Mucosa of rectum (tissue), 2 donors: ENCODE measurements around the gene FLVCR2.
A peak's percentile ranks its signal among the peaks of the same experiment; 100 is the strongest.

Experiments
- H3K27ac ChIP-seq, 2 donors: one replicate each; pipeline ENCODE4 v1.7.0; 2013; ENCODE audit warnings: inconsistent platforms in 2 of 2, low read depth in 2 of 2, low read length in 2 of 2
- H3K27me3 ChIP-seq, 2 donors: one replicate each; pipeline ENCODE4 v1.7.0; 2013; ENCODE audit warnings: low read length in 2 of 2; ENCODE audit not compliant: control insufficient read depth in 2 of 2, insufficient read depth in 2 of 2
- H3K36me3 ChIP-seq, 2 donors: one replicate each; pipeline ENCODE4 v1.7.0; 2013; ENCODE audit warnings: low read length in 2 of 2; ENCODE audit not compliant: control insufficient read depth in 2 of 2, insufficient read depth in 2 of 2
- H3K4me1 ChIP-seq, 2 donors: one replicate each; pipeline ENCODE4 v1.7.0; 2013; ENCODE audit warnings: low read length in 2 of 2, mild to moderate bottlenecking in 1 of 2; ENCODE audit not compliant: control insufficient read depth in 2 of 2, insufficient read depth in 2 of 2
- H3K4me3 ChIP-seq, 2 donors: one replicate each; pipeline ENCODE4 v1.7.0; 2013; ENCODE audit warnings: low read length in 2 of 2
- H3K9ac ChIP-seq, 2 donors: one replicate each; pipeline ENCODE4 v1.7.0; 2013; ENCODE audit warnings: low read length in 2 of 2, low read depth in 1 of 2, mild to moderate bottlenecking in 1 of 2
- H3K9me3 ChIP-seq, 2 donors: one replicate each; pipeline ENCODE4 v1.7.0; 2013; ENCODE audit warnings: low read length in 2 of 2; ENCODE audit not compliant: control insufficient read depth in 2 of 2
- donor health status: healthy.
- donor health status: Normal muscosa, but diverticular disease.

Gene FLVCR2

DNA sequence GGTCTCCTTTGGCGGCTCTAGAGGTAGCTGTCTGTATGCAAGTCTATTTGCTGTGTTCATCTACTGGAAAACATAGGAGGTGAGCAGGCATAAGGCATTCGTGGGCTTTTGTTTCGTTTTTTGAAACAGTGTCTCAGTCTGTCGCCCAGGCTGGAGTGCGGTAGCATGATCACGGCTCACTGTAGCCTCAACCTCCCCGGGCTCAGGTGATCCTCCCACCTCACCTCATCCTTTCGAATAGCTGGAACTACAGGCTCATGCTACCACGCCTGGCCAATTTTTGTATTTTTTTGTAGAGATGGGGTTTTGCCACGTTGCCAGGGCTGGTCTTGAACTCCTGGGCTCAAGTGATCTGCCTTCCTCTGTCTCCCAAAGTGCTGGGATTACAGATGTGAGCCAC, 27.5 kb downstream of the FLVCR2 start:
- H3K4me3 ChIP-seq: no peak overlapping the region
- no peak overlapping the region for H3K27ac ChIP-seq
- peaks cover 0 to 4% of the 10 kb centered on the region in 2 donors for H3K4me1 ChIP-seq

DNA sequence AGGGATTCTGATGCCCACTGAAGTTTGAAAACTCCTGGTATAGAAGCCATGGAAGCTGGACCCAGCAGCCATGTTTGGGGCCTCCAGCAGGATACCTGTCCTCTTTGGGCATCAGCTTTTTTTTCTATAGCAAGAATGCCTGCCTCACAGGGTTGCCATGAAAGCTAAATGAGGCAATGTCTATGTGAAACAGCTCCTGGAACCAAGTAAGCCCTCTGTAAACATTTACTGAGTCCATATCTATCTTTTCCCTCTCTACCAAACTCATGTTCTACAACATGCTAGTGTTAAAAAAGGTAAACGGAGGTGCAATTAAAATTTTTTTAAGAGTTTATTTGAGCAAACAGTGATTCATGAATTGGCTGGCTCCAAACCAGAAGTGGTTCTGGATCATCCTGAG, 28.6 kb downstream of the FLVCR2 start:
- no peak overlapping the region for H3K4me3 ChIP-seq
- H3K9ac ChIP-seq: no peak overlapping the region
- no peaks in the 10 kb centered on the region for H3K27me3 ChIP-seq
- no peak overlapping the region for H3K27ac ChIP-seq
- H3K4me1 ChIP-seq: peaks cover 0 to 4% of the 10 kb centered on the region in 2 donors
- no peaks in the 10 kb centered on the region for H3K9me3 ChIP-seq
- H3K36me3 ChIP-seq: no peaks in the 10 kb centered on the region

More for the DNA sequence above, 27.5 kb downstream of the FLVCR2 start:
- no peaks in the 10 kb centered on the region for H3K27me3 ChIP-seq
- no peak overlapping the region for H3K9ac ChIP-seq
- H3K9me3 ChIP-seq: no peaks in the 10 kb centered on the region
- H3K36me3 ChIP-seq: no peaks in the 10 kb centered on the region

DNA sequence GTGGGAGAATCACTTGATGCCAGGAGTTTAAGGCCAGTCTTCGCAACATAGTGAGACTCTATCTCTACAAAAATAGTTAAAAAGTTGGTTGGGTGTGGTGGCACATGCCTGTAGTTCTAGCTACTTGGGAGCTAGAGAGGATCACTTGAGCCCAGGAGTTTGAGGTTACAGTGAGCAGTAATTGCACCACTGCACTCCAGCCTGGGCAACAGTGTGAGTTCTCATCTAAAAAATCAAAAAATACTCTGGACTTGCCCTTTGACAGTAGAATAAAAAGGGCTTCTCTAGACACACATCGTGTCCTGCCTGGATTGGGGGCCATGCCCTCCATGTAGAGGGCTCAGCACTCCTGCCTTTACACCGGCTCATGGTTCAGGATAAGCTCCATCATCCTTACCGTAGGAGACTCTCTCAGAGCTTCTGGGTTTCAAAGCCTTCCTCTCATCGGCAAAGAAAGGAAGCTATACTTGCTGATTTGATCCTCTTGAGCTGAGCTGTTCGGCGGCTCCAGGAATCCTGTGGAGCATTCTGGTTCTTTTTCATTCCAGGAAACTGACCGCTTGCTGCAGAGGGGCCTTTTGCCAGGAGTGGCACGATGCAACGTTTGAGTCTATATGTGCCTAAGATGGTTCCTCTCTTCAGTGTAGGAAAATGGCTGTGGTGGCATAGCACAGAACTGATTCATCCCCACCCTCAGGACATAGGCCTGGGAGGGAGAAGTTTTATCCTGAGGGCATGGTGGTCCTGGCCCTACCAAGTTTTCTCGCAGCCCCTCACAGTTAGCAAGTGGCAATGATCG, 29.6 kb downstream of the FLVCR2 start:
- Histone ChIP-seq H3K9ac (no peak overlapping the region), H3K36me3 (no peaks in the 10 kb centered on the region), H3K9me3 (no peaks in the 10 kb centered on the region), H3K27me3 (no peaks in the 10 kb centered on the region), H3K4me1 (no peaks in the 10 kb centered on the region), H3K27ac (no peak overlapping the region), H3K4me3 (no peak overlapping the region)

DNA sequence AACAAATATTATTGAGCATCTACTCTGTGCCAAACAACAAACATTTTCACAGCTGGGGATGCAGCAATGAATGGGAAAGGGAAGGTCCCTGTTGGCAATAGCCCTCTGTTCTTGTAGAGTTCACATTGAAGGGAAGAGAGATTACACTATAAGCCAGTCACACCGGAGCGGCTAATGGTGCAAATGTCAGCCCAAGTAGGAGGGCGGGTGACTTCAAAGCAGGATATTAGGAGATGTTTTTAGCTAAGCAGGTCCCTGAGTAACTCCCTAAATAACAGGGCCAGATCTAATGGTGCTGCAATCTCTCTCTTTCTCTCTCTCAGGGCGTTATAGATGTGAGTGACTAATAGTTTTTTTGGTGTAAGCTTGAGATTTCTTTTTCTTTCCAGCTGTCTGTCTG, 30.7 kb downstream of the FLVCR2 start:
- no peaks in the 10 kb centered on the region for H3K4me1 ChIP-seq
- no peak overlapping the region for H3K4me3 ChIP-seq
- H3K9ac ChIP-seq: no peak overlapping the region
- H3K27me3 ChIP-seq: no peaks in the 10 kb centered on the region
- no peaks in the 10 kb centered on the region for H3K9me3 ChIP-seq
- no peak overlapping the region for H3K27ac ChIP-seq
- no peaks in the 10 kb centered on the region for H3K36me3 ChIP-seq

DNA sequence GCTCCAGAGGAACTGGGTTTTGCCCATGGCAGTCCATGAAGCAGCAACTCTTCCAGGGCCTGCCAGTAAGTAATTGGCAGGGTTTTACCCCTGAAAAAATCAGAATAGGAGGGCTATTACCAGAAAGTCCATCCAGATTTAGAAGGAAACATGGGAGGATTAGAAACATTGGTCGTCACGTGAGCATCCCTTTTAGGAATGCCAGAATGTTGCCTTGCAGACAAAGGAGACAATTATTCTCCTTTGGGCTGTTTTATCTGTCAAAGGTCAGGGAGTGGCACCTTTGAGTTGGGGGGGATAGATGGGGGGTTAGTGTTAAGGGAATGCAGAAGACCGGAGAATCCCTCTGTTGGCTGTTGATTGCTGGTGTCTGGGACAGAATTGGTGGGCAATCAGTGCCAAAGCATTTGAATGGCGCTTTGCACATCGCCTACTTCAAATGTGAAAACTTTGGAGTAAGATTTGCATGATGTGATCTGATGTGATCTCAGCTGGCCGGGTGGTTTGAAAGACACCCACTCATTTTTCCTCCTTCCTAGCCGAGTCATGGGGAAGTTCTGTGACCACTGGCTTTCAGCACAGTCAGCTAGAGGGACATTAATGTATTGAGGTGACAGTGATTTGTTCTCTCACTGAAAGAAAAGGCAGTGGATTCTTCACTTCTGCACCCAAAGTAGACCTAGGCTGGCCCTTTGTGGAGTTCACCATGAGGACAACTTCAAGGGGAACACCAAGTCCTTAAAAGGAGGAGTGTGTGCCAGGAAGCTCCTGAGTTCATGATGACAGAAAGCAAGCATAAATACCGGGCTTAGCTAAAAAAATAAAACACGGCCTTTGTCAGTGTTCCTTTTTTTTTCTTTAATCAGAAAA, 31.4 kb downstream of the FLVCR2 start:
- Histone ChIP-seq H3K9me3 (no peaks in the 10 kb centered on the region), H3K36me3 (no peaks in the 10 kb centered on the region), H3K4me1 (no peaks in the 10 kb centered on the region), H3K4me3 (no peak overlapping the region), H3K27me3 (no peaks in the 10 kb centered on the region), H3K9ac (no peak overlapping the region), H3K27ac (peak overlapping the region in 1 of 2 donors; percentile 31)

DNA sequence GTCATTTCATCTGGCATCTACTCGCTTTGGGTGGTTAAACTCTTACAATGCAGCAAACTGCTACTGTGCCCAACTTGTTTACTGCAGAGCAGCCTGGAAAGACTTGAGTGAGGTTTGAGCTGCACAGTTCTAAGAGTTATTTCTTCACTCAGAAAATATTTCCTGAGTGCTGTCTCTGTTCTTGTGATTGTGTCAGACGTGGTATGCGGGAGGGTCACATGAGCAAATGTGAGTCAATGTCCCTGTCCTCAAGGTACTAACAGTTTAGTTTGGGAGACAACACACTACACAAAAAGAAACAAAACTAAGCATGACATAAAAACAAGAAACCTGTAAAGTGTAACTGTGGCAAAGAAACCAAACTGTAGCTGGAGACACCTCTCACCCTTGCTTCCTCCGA, 32.4 kb downstream of the FLVCR2 start:
- Histone ChIP-seq H3K4me3 (no peak overlapping the region), H3K36me3 (no peaks in the 10 kb centered on the region), H3K9ac (no peak overlapping the region), H3K9me3 (no peaks in the 10 kb centered on the region), H3K27ac (peak overlapping the region in 1 of 2 donors; percentile 31), H3K27me3 (no peaks in the 10 kb centered on the region), H3K4me1 (no peaks in the 10 kb centered on the region)

DNA sequence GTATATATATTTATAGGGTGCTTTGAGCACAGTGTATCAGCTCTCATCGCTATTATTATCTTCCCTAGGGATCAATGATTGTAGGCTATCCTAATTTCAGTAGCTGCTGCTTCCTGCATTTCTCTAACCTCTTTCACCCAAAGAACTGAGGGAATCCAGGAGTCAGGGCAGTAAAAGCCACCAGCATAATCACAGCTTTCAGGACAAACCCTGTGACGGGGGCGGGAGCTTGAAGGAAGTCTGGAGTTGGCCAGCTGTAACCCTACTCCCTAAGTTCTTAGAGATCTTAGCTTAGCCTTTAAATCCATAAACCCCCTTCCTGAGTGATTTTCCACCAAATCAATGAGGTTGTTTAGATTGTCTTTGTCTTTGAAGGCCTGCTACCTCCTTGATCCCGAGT, 33.7 kb downstream of the FLVCR2 start:
- no peaks in the 10 kb centered on the region for H3K4me1 ChIP-seq
- no peaks in the 10 kb centered on the region for H3K36me3 ChIP-seq
- no peaks in the 10 kb centered on the region for H3K9me3 ChIP-seq
- H3K27ac ChIP-seq: no peak overlapping the region
- H3K27me3 ChIP-seq: no peaks in the 10 kb centered on the region
- no peak overlapping the region for H3K9ac ChIP-seq
- no peak overlapping the region for H3K4me3 ChIP-seq

DNA sequence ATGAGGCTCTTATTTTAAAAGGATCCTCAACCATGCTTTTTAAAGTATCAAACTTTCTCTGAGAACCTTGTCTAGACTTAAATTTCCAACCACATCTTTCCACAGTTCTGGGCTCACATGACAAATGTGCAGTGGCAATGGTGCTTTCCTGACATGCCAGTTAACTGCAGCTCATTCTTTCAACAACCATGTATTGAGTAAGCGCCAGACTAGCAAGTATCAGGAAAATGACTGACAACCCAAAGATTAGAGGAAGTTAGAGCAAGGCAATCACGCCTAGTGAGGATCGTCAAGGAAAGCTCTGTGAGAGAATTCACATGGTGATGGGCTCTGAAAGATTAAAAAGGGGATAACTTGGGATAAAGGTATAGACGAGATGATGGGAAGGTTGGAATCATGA, 35.8 kb downstream of the FLVCR2 start:
- Histone ChIP-seq H3K27me3 (no peaks in the 10 kb centered on the region), H3K4me1 (no peaks in the 10 kb centered on the region), H3K27ac (no peak overlapping the region)

DNA sequence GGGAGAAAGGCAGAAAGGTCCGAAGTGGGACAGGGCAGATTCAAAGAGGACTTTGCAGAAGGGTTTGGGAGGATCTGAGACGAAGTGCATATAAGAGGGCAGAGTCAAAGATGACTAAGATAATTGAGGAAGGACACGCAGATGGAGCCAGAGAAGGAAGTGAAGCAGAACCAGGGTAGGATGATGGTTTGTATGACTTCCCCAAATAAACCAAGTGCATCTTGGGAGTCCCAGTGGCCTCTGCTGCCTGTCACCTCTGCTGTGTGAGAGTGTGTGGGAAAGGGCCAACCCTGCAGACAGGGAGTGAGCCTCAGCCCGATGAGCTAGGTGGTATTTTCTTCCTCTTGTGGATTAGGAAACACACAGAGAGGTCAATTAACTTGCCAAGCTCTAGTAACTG, 36.8 kb downstream of the FLVCR2 start:
- peaks cover 0 to 4% of the 10 kb centered on the region in 2 donors for H3K4me1 ChIP-seq
- no peaks in the 10 kb centered on the region for H3K27me3 ChIP-seq
- H3K4me3 ChIP-seq: no peak overlapping the region
- H3K27ac ChIP-seq: peak overlapping the region; percentile 20 to 40
- no peaks in the 10 kb centered on the region for H3K9me3 ChIP-seq
- no peaks in the 10 kb centered on the region for H3K36me3 ChIP-seq
- no peak overlapping the region for H3K9ac ChIP-seq

More for the DNA sequence above, 35.8 kb downstream of the FLVCR2 start:
- H3K9ac ChIP-seq: no peak overlapping the region
- H3K36me3 ChIP-seq: no peaks in the 10 kb centered on the region
- H3K9me3 ChIP-seq: no peaks in the 10 kb centered on the region
- no peak overlapping the region for H3K4me3 ChIP-seq

DNA sequence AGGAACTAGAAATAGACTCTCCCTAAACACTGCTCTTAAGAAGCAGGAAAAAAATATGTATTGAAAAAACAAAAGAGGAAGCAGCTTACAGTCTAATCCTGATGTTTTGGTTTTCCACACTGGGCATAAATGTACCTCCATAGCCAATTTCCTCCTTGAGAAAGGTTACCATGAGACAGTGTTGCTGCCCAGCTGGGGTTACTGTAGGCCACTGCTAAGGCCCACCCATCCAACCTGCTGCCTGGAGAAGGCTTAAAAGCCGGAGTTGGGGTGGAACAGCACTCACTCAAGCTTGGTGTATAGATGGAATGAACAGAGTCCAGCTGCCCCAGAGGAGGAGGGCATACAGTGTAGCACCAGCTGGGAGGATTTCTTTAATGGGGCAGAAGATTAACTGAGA, 41.1 kb downstream of the FLVCR2 start:
- H3K4me1 ChIP-seq: peaks cover 0 to 14% of the 10 kb centered on the region in 2 donors
- H3K27ac ChIP-seq: no peak overlapping the region
- no peaks in the 10 kb centered on the region for H3K27me3 ChIP-seq
- H3K9ac ChIP-seq: no peak overlapping the region
- H3K36me3 ChIP-seq: no peaks in the 10 kb centered on the region
- H3K4me3 ChIP-seq: no peak overlapping the region
- H3K9me3 ChIP-seq: no peaks in the 10 kb centered on the region
